ENCODE results near the gene CHRNA1. TPM values are rescaled to one million over a fixed set of nuclear protein-coding genes. Genes with fewer than 3 reads are reported as not detected.

CHRNA1 gene
- total and polyA plus RNA-seq, 10 donors, result 0.13 to 3.4 (median 0.46) TPM; not detected in 5

GRCh38 chr2:174766271-174766670 is 2.0 kb upstream of the CHRNA1 start:
- 45 to 80% (median 61%) methylated on average over 1 of the region's 1 CpG for WGBS, 5 donors
- no peaks in the 10 kb centered on the region for H3K36me3 ChIP-seq
- H3K27me3 ChIP-seq (replicated peaks in 1 of 7), result peaks cover 0 to 4% (median 0%) of the 10 kb centered on the region in 7 donors
- no peaks in the 10 kb centered on the region for H3K4me1 ChIP-seq
- no peak for DNase-seq
- no peak for TF ChIP-seq CTCF (IDR thresholded peaks at IDR 0.05 in 8 of 11, conservative IDR thresholded peaks at IDR 0.05 in 3 of 11)
- TF ChIP-seq POLR2A (IDR thresholded peaks at IDR 0.05), result no peak
- no peak for TF ChIP-seq POLR2AphosphoS5 (IDR thresholded peaks at IDR 0.05)
- no peaks in the 10 kb centered on the region for H3K9me3 ChIP-seq
- H3K27ac ChIP-seq, result no peak overlapping the region
- H3K4me3 ChIP-seq, result no peak overlapping the region
- intact Hi-C loops (cut with DNase I; ENCODE audit: low total_unique reads), result no loop called here

- TF ChIP-seq CTCF (IDR thresholded peaks at IDR 0.05 in 8 of 11, conservative IDR thresholded peaks at IDR 0.05 in 3 of 11), result no peak
- TF ChIP-seq POLR2AphosphoS5 (IDR thresholded peaks at IDR 0.05), result no peak
- TF ChIP-seq POLR2A (IDR thresholded peaks at IDR 0.05), result no peak
- intact Hi-C loops (cut with DNase I; ENCODE audit: low total_unique reads), result no loop called here
- DNase-seq, result no peak
- H3K27me3 ChIP-seq (replicated peaks in 1 of 7), result peaks cover 0 to 4% (median 0%) of the 10 kb centered on the region in 7 donors
- no peak overlapping the region for H3K4me3 ChIP-seq
- H3K36me3 ChIP-seq, result no peaks in the 10 kb centered on the region
- WGBS, 5 donors, result 81 to 87% (median 83%) methylated on average over 4 of the region's 4 CpGs
- H3K9me3 ChIP-seq, result no peaks in the 10 kb centered on the region
- no peaks in the 10 kb centered on the region for H3K4me1 ChIP-seq
- no peak overlapping the region for H3K27ac ChIP-seq
Observed at GRCh38 chr2:174765576-174765975, 1.3 kb upstream of the CHRNA1 start.

- no peak overlapping the region for H3K4me3 ChIP-seq
- DNase-seq, result no peak
- H3K4me1 ChIP-seq, result no peaks in the 10 kb centered on the region
- TF ChIP-seq CTCF (IDR thresholded peaks at IDR 0.05 in 8 of 11, conservative IDR thresholded peaks at IDR 0.05 in 3 of 11) (no peak), POLR2A (IDR thresholded peaks at IDR 0.05) (no peak), POLR2AphosphoS5 (IDR thresholded peaks at IDR 0.05) (no peak)
- intact Hi-C loops (cut with DNase I; ENCODE audit: low total_unique reads), result no loop called here
- H3K36me3 ChIP-seq, result no peaks in the 10 kb centered on the region
- H3K27me3 ChIP-seq (replicated peaks in 1 of 7), result peaks cover 0 to 4% (median 0%) of the 10 kb centered on the region in 7 donors
- WGBS, 5 donors, result 93 to 97% (median 95%) methylated on average over 4 of the region's 4 CpGs
- H3K9me3 ChIP-seq, result no peaks in the 10 kb centered on the region
- H3K27ac ChIP-seq, result no peak overlapping the region
Observed at GRCh38 chr2:174763780-174764179, 492 bp downstream of the CHRNA1 start.

GRCh38 chr2:174762464-174762863 is 1.8 kb downstream of the CHRNA1 start:
- no peaks in the 10 kb centered on the region for H3K4me1 ChIP-seq
- no peak overlapping the region for H3K4me3 ChIP-seq
- DNase-seq, result no peak
- H3K9me3 ChIP-seq, result no peaks in the 10 kb centered on the region
- H3K36me3 ChIP-seq, result no peaks in the 10 kb centered on the region
- no peak overlapping the region for H3K27ac ChIP-seq
- H3K27me3 ChIP-seq (replicated peaks in 1 of 7), result no peaks in the 10 kb centered on the region
- WGBS, 5 donors, result 67 to 76% (median 72%) methylated on average over 5 of the region's 5 CpGs
- TF ChIP-seq POLR2A (IDR thresholded peaks at IDR 0.05) (no peak), CTCF (IDR thresholded peaks at IDR 0.05 in 8 of 11, conservative IDR thresholded peaks at IDR 0.05 in 3 of 11) (no peak), POLR2AphosphoS5 (IDR thresholded peaks at IDR 0.05) (no peak)
- intact Hi-C loops (cut with DNase I; ENCODE audit: low total_unique reads), result no loop called here

All from spleen (tissue), 11 donors.